Caco-2 (cell line): ENCODE data around the gene PRAF2. TPM values are rescaled to one million over a fixed set of nuclear protein-coding genes. Genes with fewer than 3 reads are reported as not detected.

Experiments used
- BruUV-seq: library from RNA; stranded (reverse); fragments of 400-500 nt; replicated peaks from 2 replicates; lab custom pipeline; 2021; lab: Mats Ljungman, UMichigan
- CTCF ChIA-PET: fragments of 300-600 bp; sonication (Branson Sonifier 250); formaldehyde crosslinking; loops from one replicate; lab custom pipeline; 2022; ENCODE audit warnings: antibody characterized with exemption; lab: Charles Lee
- POLR2A ChIA-PET: fragments of 300-600 bp; sonication (Branson Sonifier 250); formaldehyde crosslinking; loops from one replicate; lab custom pipeline; 2022; ENCODE audit warnings: antibody characterized with exemption; lab: Charles Lee
- DNase-seq, 2 experiments: peaks; one replicate each; pipeline versions ENCODE4 v3.0.0 to v3.0.0-alpha.2; 2020 to 2022
- H3K27me3 ChIP-seq: replicated peaks from 2 replicates; pipeline ENCODE4 v1.6.0; 2011; ENCODE audit warnings: low read length; ENCODE audit not compliant: control insufficient read depth, insufficient read depth
- H3K36me3 ChIP-seq: 2 replicates; pipeline ENCODE4 v1.5.1; 2011; ENCODE audit warnings: low read length; ENCODE audit not compliant: control insufficient read depth, insufficient read depth
- H3K4me1 ChIP-seq: fragments of 250-450 bp; sonication (Bioruptor Pico); 2 replicates; pipeline ENCODE4 v1.5.1; 2020; ENCODE audit warnings: mild to moderate bottlenecking
- H3K4me3 ChIP-seq: 2 replicates; pipeline ENCODE4 v1.5.1; 2011; ENCODE audit warnings: low read depth, mild to moderate bottlenecking, control low read depth, low read length
- H3K9me3 ChIP-seq: fragments of 250-450 bp; sonication (Bioruptor Pico); 2 replicates; pipeline ENCODE4 v1.5.1; 2020; ENCODE audit warnings: mild to moderate bottlenecking, moderate library complexity
- H3K27ac Mint-ChIP-seq: one replicate; pipeline ENCODE4 v1.8.0; 2022; ENCODE audit warnings: mixed read lengths; ENCODE audit not compliant: unreplicated experiment
- H3K27me3 Mint-ChIP-seq: one replicate; pipeline ENCODE4 v1.8.0; 2022; ENCODE audit warnings: mixed read lengths; ENCODE audit not compliant: insufficient read depth, unreplicated experiment
- H3K36me3 Mint-ChIP-seq: one replicate; pipeline ENCODE4 v1.8.0; 2022; ENCODE audit warnings: mild to moderate bottlenecking, mixed read lengths; ENCODE audit not compliant: insufficient read depth, unreplicated experiment
- H3K4me1 Mint-ChIP-seq: one replicate; pipeline ENCODE4 v1.8.0; 2022; ENCODE audit warnings: low read depth, mixed read lengths; ENCODE audit not compliant: unreplicated experiment
- H3K4me3 Mint-ChIP-seq: one replicate; pipeline ENCODE4 v1.8.0; 2022; ENCODE audit warnings: mild to moderate bottlenecking, moderate library complexity, mixed read lengths; ENCODE audit not compliant: unreplicated experiment
- H3K9me3 Mint-ChIP-seq: one replicate; pipeline ENCODE4 v1.8.0; 2022; ENCODE audit warnings: mixed read lengths; ENCODE audit not compliant: unreplicated experiment
- CTCF ChIP-seq, 2 experiments: fragments of 200-600 bp in 1 of 2; IDR thresholded peaks; 1 replicate in 1 of 2; 2 replicates in 1 of 2; pipeline versions ENCODE4 v1.5.1 to v1.8.0; 2011 to 2022; ENCODE audit warnings: antibody characterized with exemption in 1 of 2, control low read depth in 1 of 2, inconsistent platforms in 1 of 2, low read depth in 1 of 2, low read length in 1 of 2, mild to moderate bottlenecking in 1 of 2, moderate library complexity in 1 of 2; ENCODE audit not compliant: insufficient read depth in 1 of 2, severe bottlenecking in 1 of 2, unreplicated experiment in 1 of 2
- intact Hi-C: fragments of 100-400 bp; cut with micrococcal nuclease; formaldehyde crosslinking; loops from one replicate; pipeline ENCODE4 v1.10.0; 2022; ENCODE audit not compliant: unreplicated experiment
- total RNA-seq: library from RNA; stranded (reverse); gene quantifications from 2 replicates; pipeline ENCODE4 v1.2.3, GENCODE V29; 2022

The PRAF2 gene
- total RNA-seq, 1 experiment from 2014 or later: 5.4 TPM

GRCh38 chrX:49043987-49044281, 29.9 kb downstream of the PRAF2 start:
- Histone ChIP-seq H3K9me3 (no peaks in the 10 kb centered on the region), H3K4me1 (peaks cover 16% of the 10 kb centered on the region), H3K4me3 (peak overlapping the region; percentile 29), H3K27me3 (no peaks in the 10 kb centered on the region), H3K36me3 (no peaks in the 10 kb centered on the region)
- BruUV-seq: TSS peak; percentile 46
- no peak for TF ChIP-seq CTCF (IDR thresholded peaks at IDR 0.05; ENCODE audit: insufficient read depth in 1 of 2, low read depth in 1 of 2, low read length in 1 of 2, severe bottlenecking in 1 of 2, unreplicated experiment in 1 of 2)
- Mint-ChIP-seq H3K27me3 (no peaks in the 10 kb centered on the region), H3K4me1 (peaks cover 7% of the 10 kb centered on the region), H3K36me3 (peaks cover 26% of the 10 kb centered on the region), H3K4me3 (peak overlapping the region; percentile 88), H3K9me3 (no peaks in the 10 kb centered on the region), H3K27ac (peak overlapping the region; percentile 95)
- DNase-seq: no peak
- ChIA-PET POLR2A (interaction anchor here (0.8 to 1.2 kb wide), 3 partner anchors 9 to 147 kb away, joined by 3 to 14 read pairs (median 11); no protein-coding TSS in a partner anchor), CTCF (interaction anchor here (0.6 to 2.1 kb wide), 4 partner anchors 16 to 112 kb away, joined by 3 to 5 read pairs (median 4); no protein-coding TSS in a partner anchor)
- intact Hi-C loops: loop anchor here (1.0 to 10.0 kb wide), 7 partner anchors 30 to 147 kb away; partner anchors contain the start of genes GRIPAP1, PIM2, PQBP1 and PRAF2

GRCh38 chrX:49043220-49043986, 30.4 kb downstream of the PRAF2 start, which contains the start of gene TFE3:
Gene TFE3, minus strand, starts transcription at chrX:49043357. Its CDS starts 131 bp downstream, at chrX:49043226.
- CTCF ChIA-PET: interaction anchor here (0.6 to 2.1 kb wide), 6 partner anchors 16 to 112 kb away, joined by 3 to 6 read pairs (median 4); no protein-coding TSS in a partner anchor

More at GRCh38 chrX:49043220-49043986, 30.4 kb downstream of the PRAF2 start, which contains the start of gene TFE3:
- no peaks in the 10 kb centered on the region for H3K27me3 Mint-ChIP-seq
- peaks cover 31% of the 10 kb centered on the region for H3K36me3 Mint-ChIP-seq
- Histone ChIP-seq H3K4me3 (peak within 1 kb of the TSS; percentile 79), H3K9me3 (no peaks in the 10 kb centered on the region), H3K4me1 (peaks cover 16% of the 10 kb centered on the region), H3K36me3 (no peaks in the 10 kb centered on the region), H3K27me3 (no peaks in the 10 kb centered on the region)
- H3K27ac Mint-ChIP-seq: peak within 1 kb of the TSS; percentile 95
- intact Hi-C loops: loop anchor here (1.0 to 10.0 kb wide), 7 partner anchors 31 to 146 kb away; partner anchors contain the start of genes GRIPAP1, PIM2, PQBP1 and PRAF2
- peaks cover 7% of the 10 kb centered on the region for H3K4me1 Mint-ChIP-seq
- H3K9me3 Mint-ChIP-seq: no peaks in the 10 kb centered on the region
- BruUV-seq: no TSS peak
- TF ChIP-seq CTCF (IDR thresholded peaks at IDR 0.05; ENCODE audit: insufficient read depth in 1 of 2, low read depth in 1 of 2, low read length in 1 of 2, severe bottlenecking in 1 of 2, unreplicated experiment in 1 of 2): peak; percentile 41 to 48
- H3K4me3 Mint-ChIP-seq: peak within 1 kb of the TSS; percentile 88
- POLR2A ChIA-PET: interaction anchor here (0.6 to 1.2 kb wide), 4 partner anchors 10 to 906 kb away, joined by 3 to 14 read pairs (median 8); no protein-coding TSS in a partner anchor
- peak; percentile 96 to 98 for DNase-seq
